GM18951 (cell line): ENCODE measurements around the gene NUS1.
"Not testable (repeated sequence)": the region's sequence is repeated elsewhere in the genome, so short reads cannot be mapped to it uniquely, and the experiment has no call there.

Source experiments
- POLR2A ChIP-seq: IDR thresholded peaks from 4 replicates; pipeline ENCODE4 v1.6.1; 2011; ENCODE audit warnings: mild to moderate bottlenecking; ENCODE audit not compliant: insufficient read length, insufficient read depth; ENCODE audit errors: extremely low read depth
- in situ Hi-C: fragments of 300-500 bp; cut with MboI; formaldehyde crosslinking; loops from one replicate; pipeline ENCODE4 v1.12.0; 2022; ENCODE audit warnings: low sequenced_read_pairs, mixed read lengths, inconsistent platforms; ENCODE audit not compliant: unreplicated experiment

Gene NUS1

GRCh38 chr6:117674991-117675657 is at the start of gene NUS1:
NUS1 (plus strand) TSS chr6:117675469; CDS start chr6:117675671, 202 bp downstream.
- in situ Hi-C loops: no loop called here
- no peak for TF ChIP-seq POLR2A

GRCh38 chr6:117627533-117627932 is 47.7 kb upstream of the NUS1 start:
- in situ Hi-C loops: no loop called here
- no peak for TF ChIP-seq POLR2A

GRCh38 chr6:117629119-117629660 is 46.1 kb upstream of the NUS1 start:
- in situ Hi-C loops: no loop called here
- TF ChIP-seq POLR2A: no peak

- in situ Hi-C loops: no loop called here
- TF ChIP-seq POLR2A: no peak
Observed at GRCh38 chr6:117637770-117638169, 37.5 kb upstream of the NUS1 start.

GRCh38 chr6:117642976-117643375 is 32.3 kb upstream of the NUS1 start:
- no peak for TF ChIP-seq POLR2A
- in situ Hi-C loops: no loop called here

- in situ Hi-C loops: not testable (repeated sequence)
Observed at GRCh38 chr6:117651984-117652383, 23.3 kb upstream of the NUS1 start.

GRCh38 chr6:117653949-117654348 is 21.3 kb upstream of the NUS1 start:
- no peak for TF ChIP-seq POLR2A
- in situ Hi-C loops: no loop called here

GRCh38 chr6:117655380-117655779 is 19.9 kb upstream of the NUS1 start:
- in situ Hi-C loops: no loop called here
- no peak for TF ChIP-seq POLR2A

- in situ Hi-C loops: no loop called here
- no peak for TF ChIP-seq POLR2A
Observed at GRCh38 chr6:117666881-117667280, 8.4 kb upstream of the NUS1 start.

- in situ Hi-C loops: no loop called here
- TF ChIP-seq POLR2A: no peak
Observed at GRCh38 chr6:117668736-117669135, 6.5 kb upstream of the NUS1 start.

- no peak for TF ChIP-seq POLR2A
- in situ Hi-C loops: no loop called here
Observed at GRCh38 chr6:117674503-117674902, 766 bp upstream of the NUS1 start.

GRCh38 chr6:117675658-117676301 is 511 bp downstream of the NUS1 start:
- in situ Hi-C loops: not testable (repeated sequence)

GRCh38 chr6:117676577-117677218 is 1.4 kb downstream of the NUS1 start:
- TF ChIP-seq POLR2A: no peak
- in situ Hi-C loops: no loop called here
